Hematopoietic multipotent progenitor cell treated with erythropoietin and hydrocortisone succinate and interleukin-3 and kit ligand, for 8 days (in vitro differentiated cells): ENCODE data around the gene CACNA2D3.

Experiments
- DNase-seq: peaks from one replicate; pipeline ENCODE4 v3.0.0-alpha.2; 2015

The CACNA2D3 gene

GRCh38 chr3:54905920-54906319 lies 783.6 kb downstream of the CACNA2D3 start:
- no peak for DNase-seq

GRCh38 chr3:54906763-54907162 lies 784.4 kb downstream of the CACNA2D3 start:
- DNase-seq: no peak

GRCh38 chr3:54909191-54909590 lies 786.8 kb downstream of the CACNA2D3 start:
- no peak for DNase-seq

- DNase-seq: no peak
Observed at GRCh38 chr3:54914180-54914579, 791.8 kb downstream of the CACNA2D3 start.

- DNase-seq: no peak
Observed at GRCh38 chr3:54915181-54915580, 792.8 kb downstream of the CACNA2D3 start.

- no peak for DNase-seq
Observed at GRCh38 chr3:54915976-54916375, 793.6 kb downstream of the CACNA2D3 start.

GRCh38 chr3:54916732-54917131 lies 794.4 kb downstream of the CACNA2D3 start:
- no peak for DNase-seq

- no peak for DNase-seq
Observed at GRCh38 chr3:54917174-54917573, 794.8 kb downstream of the CACNA2D3 start.

- DNase-seq: no peak
Observed at GRCh38 chr3:54917862-54918261, 795.5 kb downstream of the CACNA2D3 start.

- no peak for DNase-seq
Observed at GRCh38 chr3:54918516-54918915, 796.2 kb downstream of the CACNA2D3 start.

GRCh38 chr3:54928046-54928770 lies 805.9 kb downstream of the CACNA2D3 start, which contains the start of gene LRTM1:
Gene LRTM1, minus strand, starts transcription at chr3:54928059. Its CDS starts 148 bp downstream, at chr3:54927911.
- DNase-seq: no peak

GRCh38 chr3:54931182-54931581 lies 808.8 kb downstream of the CACNA2D3 start:
- DNase-seq: no peak

- DNase-seq: no peak
Observed at GRCh38 chr3:54932606-54933005, 810.3 kb downstream of the CACNA2D3 start.

- DNase-seq: no peak
Observed at GRCh38 chr3:54935869-54936268, 813.5 kb downstream of the CACNA2D3 start.

GRCh38 chr3:54936561-54936960 lies 814.2 kb downstream of the CACNA2D3 start:
- no peak for DNase-seq

- no peak for DNase-seq
Observed at GRCh38 chr3:54939557-54940300, 817.4 kb downstream of the CACNA2D3 start.

GRCh38 chr3:54940971-54941370 lies 818.6 kb downstream of the CACNA2D3 start:
- no peak for DNase-seq

GRCh38 chr3:54941690-54942362 lies 819.5 kb downstream of the CACNA2D3 start:
- DNase-seq: no peak

- no peak for DNase-seq
Observed at GRCh38 chr3:54949491-54950044, 827.2 kb downstream of the CACNA2D3 start.

GRCh38 chr3:54950391-54951003 lies 828.1 kb downstream of the CACNA2D3 start:
- no peak for DNase-seq

- peak; percentile 7 for DNase-seq
Observed at GRCh38 chr3:54951405-54951804, 829.1 kb downstream of the CACNA2D3 start.

GRCh38 chr3:54954022-54954421 lies 831.7 kb downstream of the CACNA2D3 start:
- no peak for DNase-seq

GRCh38 chr3:54954521-54954920 lies 832.2 kb downstream of the CACNA2D3 start:
- no peak for DNase-seq
